Measurements from ENCODE around the gene SIAH3.
"Not testable (repeated sequence)": the region's sequence is repeated elsewhere in the genome, so short reads cannot be mapped to it uniquely, and the experiment has no call there.

Gene SIAH3

GRCh38 chr13:45778882-45779281 is 72.7 kb downstream of the SIAH3 start:
- no peak for DNase-seq

GRCh38 chr13:45776748-45777147 is 74.8 kb downstream of the SIAH3 start:
- DNase-seq: no peak

- no peak for DNase-seq
Measured at GRCh38 chr13:45775401-45775963, 76.1 kb downstream of the SIAH3 start.

GRCh38 chr13:45773944-45774343 is 77.6 kb downstream of the SIAH3 start:
- no peak for DNase-seq

GRCh38 chr13:45773236-45773635 is 78.3 kb downstream of the SIAH3 start:
- no peak for DNase-seq

- no peak for DNase-seq
Measured at GRCh38 chr13:45770886-45771285, 80.7 kb downstream of the SIAH3 start.

- peak; percentile 35 for DNase-seq
Measured at GRCh38 chr13:45768656-45769479, 82.7 kb downstream of the SIAH3 start.

GRCh38 chr13:45765464-45765863 is 86.1 kb downstream of the SIAH3 start:
- no peak for DNase-seq

GRCh38 chr13:45763419-45763818 is 88.1 kb downstream of the SIAH3 start:
- no peak for DNase-seq

GRCh38 chr13:45757589-45757988 is 94.0 kb downstream of the SIAH3 start:
- DNase-seq: not testable (repeated sequence)

- not testable (repeated sequence) for DNase-seq
Measured at GRCh38 chr13:45756498-45756897, 95.1 kb downstream of the SIAH3 start.

- DNase-seq: peak; percentile 29
Measured at GRCh38 chr13:45752510-45752909, 99.0 kb downstream of the SIAH3 start.

- no peak for DNase-seq
Measured at GRCh38 chr13:45751885-45752284, 99.7 kb downstream of the SIAH3 start.

GRCh38 chr13:45750566-45750965 is 101.0 kb downstream of the SIAH3 start:
- DNase-seq: no peak

- no peak for DNase-seq
Measured at GRCh38 chr13:45748941-45749759, 102.4 kb downstream of the SIAH3 start.

- DNase-seq: peak; percentile 33
Measured at GRCh38 chr13:45747071-45747470, 104.5 kb downstream of the SIAH3 start.

- DNase-seq: no peak
Measured at GRCh38 chr13:45744979-45745378, 106.6 kb downstream of the SIAH3 start.

GRCh38 chr13:45742985-45743384 is 108.6 kb downstream of the SIAH3 start:
- DNase-seq: no peak

- DNase-seq: peak; percentile 8
Measured at GRCh38 chr13:45737571-45738017, 114.0 kb downstream of the SIAH3 start.

GRCh38 chr13:45733361-45733760 is 118.2 kb downstream of the SIAH3 start:
- DNase-seq: no peak

- DNase-seq: no peak
Measured at GRCh38 chr13:45732916-45733315, 118.6 kb downstream of the SIAH3 start.

- no peak for DNase-seq
Measured at GRCh38 chr13:45731455-45731854, 120.1 kb downstream of the SIAH3 start.

GRCh38 chr13:45728759-45729158 is 122.8 kb downstream of the SIAH3 start:
- DNase-seq: peak; percentile 4
